ENCODE data around the gene ETS1. TPM values are rescaled to one million over a fixed set of nuclear protein-coding genes. Genes with fewer than 3 reads are reported as not detected.

The ETS1 gene
- total RNA-seq, 2 experiments from 2014 or later: 203 to 466 TPM

GRCh38 chr11:128565881-128566280 is 21.5 kb downstream of the ETS1 start:
- H3K9me3 ChIP-seq (ENCODE audit: low read length): no peaks in the 10 kb centered on the region
- no peak overlapping the region for H3K4me2 ChIP-seq (ENCODE audit: low read length)
- TF ChIP-seq EZH2phosphoT487 (IDR thresholded peaks at IDR 0.05; ENCODE audit: borderline replicate concordance, low read depth, low read length): no peak
- no peak for TF ChIP-seq CTCF (conservative IDR thresholded peaks at IDR 0.05; ENCODE audit: low read length)
- BruUV-seq (replicated peaks): no TSS peak
- H3K36me3 ChIP-seq (ENCODE audit: insufficient read depth, low read length): no peaks in the 10 kb centered on the region
- no peak overlapping the region for H3K4me3 ChIP-seq (ENCODE audit: low read depth, low read length, poor library complexity, severe bottlenecking)
- POLR2A ChIA-PET: interaction anchor here (0.6 to 2.2 kb wide), 4 partner anchors 9 to 44 kb away, joined by 3 to 9 read pairs (median 4); no protein-coding TSS in a partner anchor
- no peak overlapping the region for H2AFZ ChIP-seq (ENCODE audit: low read length)
- H3K9me2 ChIP-seq (ENCODE audit: insufficient read depth, low read length): no peaks in the 10 kb centered on the region
- H3K4me1 ChIP-seq (ENCODE audit: insufficient read depth, low read length, poor library complexity, severe bottlenecking): peaks cover 59% of the 10 kb centered on the region
- H3K27ac ChIP-seq (ENCODE audit: low read depth, low read length, poor library complexity, severe bottlenecking): no peak overlapping the region
- H4K20me1 ChIP-seq (ENCODE audit: insufficient read depth, low read length): no peaks in the 10 kb centered on the region
- H3K79me2 ChIP-seq (ENCODE audit: insufficient read depth, low read depth, low read length): no peaks in the 10 kb centered on the region
- CTCF ChIA-PET (ENCODE audit: unreplicated experiment): no interaction called here
- intact Hi-C loops (cut with micrococcal nuclease; ENCODE audit: unreplicated experiment): no loop called here
- no peak for DNase-seq (ENCODE audit: low spot score)

GRCh38 chr11:128564642-128565245 is 22.6 kb downstream of the ETS1 start:
- POLR2A ChIA-PET: interaction anchor here (0.6 to 2.2 kb wide), 6 partner anchors 10 to 70 kb away, joined by 3 to 9 read pairs (median 4); no protein-coding TSS in a partner anchor
- BruUV-seq (replicated peaks): no TSS peak
- H3K4me2 ChIP-seq (ENCODE audit: low read length): peak overlapping the region; percentile 60
- peak overlapping the region; percentile 57 for H3K27ac ChIP-seq (ENCODE audit: low read depth, low read length, poor library complexity, severe bottlenecking)
- peaks cover 62% of the 10 kb centered on the region for H3K4me1 ChIP-seq (ENCODE audit: insufficient read depth, low read length, poor library complexity, severe bottlenecking)
- no peak for TF ChIP-seq CTCF (conservative IDR thresholded peaks at IDR 0.05; ENCODE audit: low read length)
- TF ChIP-seq EZH2phosphoT487 (IDR thresholded peaks at IDR 0.05; ENCODE audit: borderline replicate concordance, low read depth, low read length): no peak
- no peaks in the 10 kb centered on the region for H3K9me2 ChIP-seq (ENCODE audit: insufficient read depth, low read length)
- no peak for DNase-seq (ENCODE audit: low spot score)
- CTCF ChIA-PET (ENCODE audit: unreplicated experiment): no interaction called here
- peak overlapping the region; percentile 47 for H3K4me3 ChIP-seq (ENCODE audit: low read depth, low read length, poor library complexity, severe bottlenecking)
- intact Hi-C loops (cut with micrococcal nuclease; ENCODE audit: unreplicated experiment): no loop called here
- no peaks in the 10 kb centered on the region for H3K9me3 ChIP-seq (ENCODE audit: low read length)
- H3K79me2 ChIP-seq (ENCODE audit: insufficient read depth, low read depth, low read length): no peaks in the 10 kb centered on the region
- H2AFZ ChIP-seq (ENCODE audit: low read length): peak overlapping the region; percentile 90
- H3K36me3 ChIP-seq (ENCODE audit: insufficient read depth, low read length): no peaks in the 10 kb centered on the region
- no peaks in the 10 kb centered on the region for H4K20me1 ChIP-seq (ENCODE audit: insufficient read depth, low read length)
